ENCODE measurements around the gene ALDH5A1.

- no peak for TF ChIP-seq EZH2 (IDR thresholded peaks at IDR 0.05; ENCODE audit: low read depth)
- TF ChIP-seq CTCF (conservative IDR thresholded peaks at IDR 0.05) = no peak
These were observed 12.2 kb downstream of the ALDH5A1 start for GRCh38 chr6:24506814-24507520.
